ENCODE results near the gene FRZB.

DNA sequence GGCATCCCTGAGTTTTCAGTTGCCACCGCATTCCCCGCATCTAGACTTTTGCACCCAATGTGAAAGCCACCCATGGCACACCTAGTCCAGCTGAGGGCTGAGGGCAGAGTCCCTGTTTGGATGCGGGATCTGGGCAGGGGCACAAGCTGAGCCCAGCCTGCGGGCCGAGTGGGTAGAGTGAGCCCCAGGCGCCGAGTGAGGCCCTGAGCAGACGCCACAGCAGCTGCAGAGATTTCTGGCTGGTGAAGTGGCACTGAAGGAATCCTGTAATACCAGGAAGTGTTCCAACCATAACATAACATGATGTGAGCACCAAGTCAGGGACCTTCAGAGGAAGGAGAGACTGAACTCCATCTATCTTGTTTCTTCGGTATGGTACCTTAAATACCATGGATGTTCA lies 27.7 kb upstream of the FRZB start:
- no peak for TF ChIP-seq EZH2phosphoT487 (IDR thresholded peaks at IDR 0.05; ENCODE audit: low read length)
- no peak for TF ChIP-seq EZH2 (optimal IDR thresholded peaks at IDR 0.05; ENCODE audit: low read depth, low read length)
